Prostate gland (tissue), 1 donor: ENCODE data around the gene SMC1B.

Source experiments
- POLR2A ChIP-seq: fragments of 450-650 bp; IDR thresholded peaks from one replicate; pipeline ENCODE4 v1.6.1; 2016; ENCODE audit warnings: antibody characterized with exemption, mild to moderate bottlenecking
- POLR2AphosphoS5 ChIP-seq: sonication (generic); formaldehyde crosslinking; IDR thresholded peaks from one replicate; pipeline ENCODE4 v1.6.1; 2017; ENCODE audit warnings: antibody characterized with exemption

DNA sequence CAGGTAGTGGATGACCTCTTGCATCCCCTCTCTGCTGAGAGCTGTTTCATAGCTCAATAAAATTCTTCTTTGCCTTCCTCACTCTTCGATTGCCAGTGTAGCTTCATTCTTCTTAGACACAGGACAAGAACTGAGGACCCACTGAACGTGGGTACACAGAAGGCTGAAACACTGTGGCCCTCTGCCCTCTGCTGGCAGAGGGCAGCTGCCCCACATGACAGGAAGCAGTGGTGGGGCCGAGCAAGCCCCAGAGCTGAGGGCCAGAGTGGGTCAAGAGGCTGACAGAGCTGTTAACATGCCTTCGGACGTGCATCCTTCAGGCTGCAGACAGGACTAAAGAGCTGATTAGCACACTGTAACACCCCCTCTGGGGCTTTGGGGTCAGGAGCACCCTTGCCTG, 15.6 kb downstream of the SMC1B start:
- TF ChIP-seq POLR2A (no peak), POLR2AphosphoS5 (no peak)
